PC-9 (cell line): ENCODE results near the gene SNX9.

Source experiments
- EZH2 ChIP-seq: fragments of 200-600 bp; sonication (generic); IDR thresholded peaks from 2 replicates; pipeline ENCODE4 v1.8.0; 2017; ENCODE audit warnings: antibody characterized with exemption, low read depth
- TF ChIP-seq, protein P1 (sequence below): fragments of 200-600 bp; sonication (generic); conservative IDR thresholded peaks from 2 replicates; pipeline ENCODE4 v1.6.1; 2017; ENCODE audit warnings: mixed run types, antibody characterized with exemption, mild to moderate bottlenecking, moderate library complexity

DNA sequence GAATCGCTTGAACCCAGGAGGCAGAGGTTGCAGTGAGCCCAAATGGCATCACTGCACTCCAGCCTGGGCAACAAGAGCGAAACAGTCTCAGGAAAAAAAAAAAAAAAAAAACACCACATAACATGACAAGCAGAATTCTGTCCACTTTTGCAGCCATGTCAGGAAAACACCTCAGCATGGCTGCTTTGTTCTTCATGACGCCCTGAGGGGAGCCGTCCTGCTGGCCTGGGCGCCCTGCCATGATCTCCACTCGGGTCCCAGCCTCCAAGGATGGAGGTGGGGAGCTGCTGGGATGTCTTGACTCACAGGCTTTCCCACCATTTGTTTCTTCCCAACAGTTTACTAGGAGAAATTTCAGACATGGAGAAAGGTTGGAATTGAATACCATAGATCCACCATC is 42.2 kb downstream of the SNX9 start:
- TF ChIP-seq, protein P1, sequence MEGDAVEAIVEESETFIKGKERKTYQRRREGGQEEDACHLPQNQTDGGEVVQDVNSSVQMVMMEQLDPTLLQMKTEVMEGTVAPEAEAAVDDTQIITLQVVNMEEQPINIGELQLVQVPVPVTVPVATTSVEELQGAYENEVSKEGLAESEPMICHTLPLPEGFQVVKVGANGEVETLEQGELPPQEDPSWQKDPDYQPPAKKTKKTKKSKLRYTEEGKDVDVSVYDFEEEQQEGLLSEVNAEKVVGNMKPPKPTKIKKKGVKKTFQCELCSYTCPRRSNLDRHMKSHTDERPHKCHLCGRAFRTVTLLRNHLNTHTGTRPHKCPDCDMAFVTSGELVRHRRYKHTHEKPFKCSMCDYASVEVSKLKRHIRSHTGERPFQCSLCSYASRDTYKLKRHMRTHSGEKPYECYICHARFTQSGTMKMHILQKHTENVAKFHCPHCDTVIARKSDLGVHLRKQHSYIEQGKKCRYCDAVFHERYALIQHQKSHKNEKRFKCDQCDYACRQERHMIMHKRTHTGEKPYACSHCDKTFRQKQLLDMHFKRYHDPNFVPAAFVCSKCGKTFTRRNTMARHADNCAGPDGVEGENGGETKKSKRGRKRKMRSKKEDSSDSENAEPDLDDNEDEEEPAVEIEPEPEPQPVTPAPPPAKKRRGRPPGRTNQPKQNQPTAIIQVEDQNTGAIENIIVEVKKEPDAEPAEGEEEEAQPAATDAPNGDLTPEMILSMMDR, result no peak
- TF ChIP-seq EZH2, result no peak
